ENCODE data around the gene UHRF2. TPM values are rescaled to one million over a fixed set of nuclear protein-coding genes. Genes with fewer than 3 reads are reported as not detected.

Gene UHRF2
- total RNA-seq, 1 donor from 2014 or later, result 31.9 TPM

GRCh38 chr9:6418764-6419163, 5.8 kb downstream of the UHRF2 start:
- Histone ChIP-seq H3K4me3 (ENCODE audit: low read depth, low read length) (no peak overlapping the region), H3K36me3 (ENCODE audit: control insufficient read depth, insufficient read depth, low read length) (no peaks in the 10 kb centered on the region), H3K27me3 (ENCODE audit: control insufficient read depth, insufficient read depth, low read length) (no peaks in the 10 kb centered on the region)
- no peak for TF ChIP-seq CTCF (IDR thresholded peaks at IDR 0.05; ENCODE audit: insufficient read depth, low read length, poor library complexity, severe bottlenecking)
- DNase-seq (ENCODE audit: low read depth), result no peak

GRCh38 chr9:6424940-6425339, 11.9 kb downstream of the UHRF2 start:
- Histone ChIP-seq H3K36me3 (ENCODE audit: control insufficient read depth, insufficient read depth, low read length) (no peaks in the 10 kb centered on the region), H3K27me3 (ENCODE audit: control insufficient read depth, insufficient read depth, low read length) (no peaks in the 10 kb centered on the region), H3K4me3 (ENCODE audit: low read depth, low read length) (no peak overlapping the region)
- TF ChIP-seq CTCF (IDR thresholded peaks at IDR 0.05; ENCODE audit: insufficient read depth, low read length, poor library complexity, severe bottlenecking), result no peak
- DNase-seq (ENCODE audit: low read depth), result no peak

DNA sequence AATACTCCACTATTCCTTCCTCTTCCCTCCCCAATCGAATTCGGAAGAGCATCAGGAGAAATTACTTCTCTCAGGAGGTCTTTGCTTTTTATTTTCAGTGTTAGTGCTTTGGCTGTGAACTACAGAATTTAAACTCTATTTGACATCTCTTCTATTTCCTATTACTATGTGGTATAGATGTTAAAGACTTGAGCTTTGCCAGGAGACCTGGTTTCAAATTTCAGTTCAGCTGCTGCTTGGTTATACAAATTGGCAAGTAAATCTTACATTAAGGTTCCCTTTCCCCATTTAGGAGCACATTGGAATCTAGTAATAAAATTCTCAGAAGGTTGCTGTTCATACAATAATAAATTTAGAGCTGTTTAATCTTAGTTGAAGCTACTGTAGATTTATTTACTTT, 13.1 kb downstream of the UHRF2 start:
- H3K4me3 ChIP-seq (ENCODE audit: low read depth, low read length), result no peak overlapping the region
- no peaks in the 10 kb centered on the region for H3K27me3 ChIP-seq (ENCODE audit: control insufficient read depth, insufficient read depth, low read length)
- no peak for TF ChIP-seq CTCF (IDR thresholded peaks at IDR 0.05; ENCODE audit: insufficient read depth, low read length, poor library complexity, severe bottlenecking)
- H3K36me3 ChIP-seq (ENCODE audit: control insufficient read depth, insufficient read depth, low read length), result no peaks in the 10 kb centered on the region
- no peak for DNase-seq (ENCODE audit: low read depth)

GRCh38 chr9:6428940-6429889, 16.2 kb downstream of the UHRF2 start:
- Histone ChIP-seq H3K4me3 (ENCODE audit: low read depth, low read length) (no peak overlapping the region), H3K36me3 (ENCODE audit: control insufficient read depth, insufficient read depth, low read length) (no peaks in the 10 kb centered on the region), H3K27me3 (ENCODE audit: control insufficient read depth, insufficient read depth, low read length) (no peaks in the 10 kb centered on the region)
- no peak for TF ChIP-seq CTCF (IDR thresholded peaks at IDR 0.05; ENCODE audit: insufficient read depth, low read length, poor library complexity, severe bottlenecking)
- no peak for DNase-seq (ENCODE audit: low read depth)

- no peak overlapping the region for H3K4me3 ChIP-seq (ENCODE audit: low read depth, low read length)
- H3K27me3 ChIP-seq (ENCODE audit: control insufficient read depth, insufficient read depth, low read length), result no peaks in the 10 kb centered on the region
- no peak for TF ChIP-seq CTCF (IDR thresholded peaks at IDR 0.05; ENCODE audit: insufficient read depth, low read length, poor library complexity, severe bottlenecking)
- no peaks in the 10 kb centered on the region for H3K36me3 ChIP-seq (ENCODE audit: control insufficient read depth, insufficient read depth, low read length)
- DNase-seq (ENCODE audit: low read depth), result no peak
Observed at GRCh38 chr9:6431038-6431437, 18.0 kb downstream of the UHRF2 start.

All from kidney epithelial cell (primary cell).